Measurements from ENCODE around the gene GSK3A.

The GSK3A gene

DNA sequence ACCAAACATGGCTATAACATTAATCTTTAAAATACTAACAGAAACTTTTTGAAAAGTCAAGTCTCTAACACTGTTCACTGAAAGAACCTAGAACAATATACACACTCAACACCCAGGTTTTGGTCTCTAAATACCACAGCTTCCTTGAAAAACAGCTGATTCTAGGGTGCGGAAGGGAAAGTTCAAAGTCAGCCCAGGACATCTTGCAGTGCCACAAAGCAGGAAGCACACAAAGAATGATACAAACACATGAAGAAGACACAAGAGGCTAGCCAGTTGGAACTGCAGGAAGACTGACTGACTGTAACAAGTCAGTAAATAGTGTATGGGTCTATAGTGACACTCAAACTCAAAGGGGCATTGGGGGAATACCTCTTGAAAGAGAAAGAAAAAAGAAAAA is 29.5 kb downstream of the GSK3A start:
- DNase-seq (ENCODE audit: extremely low read depth, low read depth): no peak
- TF ChIP-seq, protein P1, sequence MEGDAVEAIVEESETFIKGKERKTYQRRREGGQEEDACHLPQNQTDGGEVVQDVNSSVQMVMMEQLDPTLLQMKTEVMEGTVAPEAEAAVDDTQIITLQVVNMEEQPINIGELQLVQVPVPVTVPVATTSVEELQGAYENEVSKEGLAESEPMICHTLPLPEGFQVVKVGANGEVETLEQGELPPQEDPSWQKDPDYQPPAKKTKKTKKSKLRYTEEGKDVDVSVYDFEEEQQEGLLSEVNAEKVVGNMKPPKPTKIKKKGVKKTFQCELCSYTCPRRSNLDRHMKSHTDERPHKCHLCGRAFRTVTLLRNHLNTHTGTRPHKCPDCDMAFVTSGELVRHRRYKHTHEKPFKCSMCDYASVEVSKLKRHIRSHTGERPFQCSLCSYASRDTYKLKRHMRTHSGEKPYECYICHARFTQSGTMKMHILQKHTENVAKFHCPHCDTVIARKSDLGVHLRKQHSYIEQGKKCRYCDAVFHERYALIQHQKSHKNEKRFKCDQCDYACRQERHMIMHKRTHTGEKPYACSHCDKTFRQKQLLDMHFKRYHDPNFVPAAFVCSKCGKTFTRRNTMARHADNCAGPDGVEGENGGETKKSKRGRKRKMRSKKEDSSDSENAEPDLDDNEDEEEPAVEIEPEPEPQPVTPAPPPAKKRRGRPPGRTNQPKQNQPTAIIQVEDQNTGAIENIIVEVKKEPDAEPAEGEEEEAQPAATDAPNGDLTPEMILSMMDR (IDR thresholded peaks at IDR 0.05; ENCODE audit: low read depth, low read length): no peak

DNA sequence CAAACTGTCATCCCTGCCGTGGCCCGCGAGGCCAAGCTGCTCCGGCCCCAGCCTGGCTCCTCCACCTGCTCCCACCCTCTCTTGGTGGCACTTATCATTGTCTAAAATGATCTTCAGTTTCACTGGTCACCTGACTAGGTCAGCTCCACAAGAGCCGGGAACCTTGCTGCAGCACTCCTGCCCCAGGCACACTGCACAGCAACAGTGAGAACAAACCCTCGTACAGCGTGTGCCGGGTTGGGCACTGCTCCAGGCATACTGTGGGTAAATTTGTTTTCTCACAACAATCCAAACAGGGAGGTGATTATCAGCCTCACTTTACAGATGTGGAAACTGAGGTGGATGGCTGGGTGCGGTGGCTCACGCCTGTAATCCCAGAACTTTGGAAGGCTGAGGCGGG is 33.8 kb downstream of the GSK3A start:
- DNase-seq (ENCODE audit: extremely low read depth, low read depth): no peak

DNA sequence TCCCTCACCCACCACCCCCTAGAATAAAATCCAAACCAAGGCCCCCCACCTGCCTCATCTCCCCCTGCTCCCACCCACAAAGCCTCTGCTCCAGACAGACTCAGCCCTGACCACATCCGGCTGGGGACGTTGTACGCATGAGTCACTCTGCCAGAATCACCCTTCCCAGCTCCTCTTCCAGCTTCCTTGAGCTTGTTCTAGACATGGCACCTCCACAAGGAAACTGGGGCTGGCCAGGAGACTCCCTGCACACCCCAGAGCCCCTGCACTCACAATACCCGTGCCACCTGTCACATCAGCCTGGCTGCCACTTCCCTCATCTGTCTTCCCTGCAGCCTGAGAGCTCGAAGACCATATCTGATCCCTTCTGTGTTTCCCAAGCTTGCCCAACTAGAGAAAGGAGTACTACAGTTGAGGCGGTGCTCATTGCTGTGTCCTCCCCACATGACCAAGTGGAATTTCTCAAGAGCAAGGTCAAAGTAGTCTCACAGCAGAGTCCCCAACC is 34.6 kb downstream of the GSK3A start:
- no peak for DNase-seq (ENCODE audit: extremely low read depth, low read depth)

More for the DNA sequence above, 33.8 kb downstream of the GSK3A start:
- TF ChIP-seq, protein P1 (IDR thresholded peaks at IDR 0.05; ENCODE audit: low read depth, low read length): no peak

DNA sequence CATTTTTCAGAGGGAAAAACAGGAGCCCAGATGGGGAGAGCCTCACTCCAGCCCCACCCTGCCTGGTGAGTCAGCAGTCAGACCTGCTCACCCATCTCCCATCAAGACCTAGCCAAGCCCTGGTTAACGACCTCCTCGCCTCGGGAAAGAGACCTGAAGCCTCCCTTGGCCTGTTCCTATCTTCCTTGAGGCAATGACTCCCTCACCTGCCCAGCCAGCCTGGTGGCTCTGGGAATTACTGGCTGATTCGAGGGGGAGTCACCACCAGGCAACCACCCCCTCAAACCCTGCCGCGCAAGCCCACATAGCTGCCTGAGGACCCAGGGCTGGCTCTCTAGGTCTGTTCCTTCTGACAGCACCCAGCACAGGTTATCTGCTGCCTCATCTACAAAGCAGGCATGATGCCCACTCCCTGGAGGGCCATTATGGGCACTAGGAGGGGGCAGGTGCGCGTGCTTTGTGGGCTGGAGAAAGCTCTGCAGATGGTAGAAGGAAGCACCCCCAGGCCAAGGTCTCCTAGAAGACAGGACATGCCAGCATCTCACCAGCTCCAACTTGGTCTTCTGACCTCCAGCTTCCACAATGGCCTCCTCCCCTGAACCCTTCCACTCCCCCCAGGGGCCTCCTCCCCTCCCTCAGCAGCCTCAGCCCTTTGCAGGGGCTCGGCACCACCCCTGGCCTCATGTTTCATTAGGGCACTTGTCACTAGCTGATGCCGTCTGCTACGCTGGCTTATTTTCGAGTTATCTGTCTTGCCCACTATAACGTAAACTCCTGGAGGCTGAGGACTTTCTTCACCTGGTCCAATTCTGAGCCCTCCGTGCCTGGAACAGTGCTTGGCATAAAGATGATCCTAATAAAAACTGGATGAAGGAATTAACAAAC is 35.3 kb downstream of the GSK3A start:
- no peak for DNase-seq (ENCODE audit: extremely low read depth, low read depth)
- TF ChIP-seq, protein P1 (IDR thresholded peaks at IDR 0.05; ENCODE audit: low read depth, low read length): no peak

More for the DNA sequence above, 34.6 kb downstream of the GSK3A start:
- TF ChIP-seq, protein P1 (IDR thresholded peaks at IDR 0.05; ENCODE audit: low read depth, low read length): no peak

DNA sequence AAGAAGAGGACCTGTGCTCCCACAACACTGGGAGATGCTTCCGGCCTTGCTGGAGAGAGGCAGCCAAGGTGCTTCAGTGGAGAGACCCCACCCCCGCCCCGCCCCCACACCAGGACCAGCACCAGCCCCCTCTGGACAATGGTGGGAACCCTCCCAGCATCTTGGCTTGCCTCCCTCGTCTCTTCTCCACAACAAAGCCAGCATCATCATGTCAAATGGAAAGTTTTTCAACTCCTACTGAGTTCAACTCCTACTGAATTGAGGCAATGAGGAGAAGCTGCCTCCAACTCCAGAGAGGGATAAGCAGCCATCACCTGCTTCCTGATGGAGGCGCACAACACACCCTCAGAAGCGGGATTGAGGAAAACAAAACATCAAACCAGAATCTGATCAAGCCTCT is 37.7 kb downstream of the GSK3A start:
- no peak for DNase-seq (ENCODE audit: extremely low read depth, low read depth)
- TF ChIP-seq, protein P1 (IDR thresholded peaks at IDR 0.05; ENCODE audit: low read depth, low read length): no peak

GRCh38 chr19:42203700-42204099 is 38.7 kb downstream of the GSK3A start:
- TF ChIP-seq, protein P1 (IDR thresholded peaks at IDR 0.05; ENCODE audit: low read depth, low read length): no peak
- no peak for DNase-seq (ENCODE audit: extremely low read depth, low read depth)

DNA sequence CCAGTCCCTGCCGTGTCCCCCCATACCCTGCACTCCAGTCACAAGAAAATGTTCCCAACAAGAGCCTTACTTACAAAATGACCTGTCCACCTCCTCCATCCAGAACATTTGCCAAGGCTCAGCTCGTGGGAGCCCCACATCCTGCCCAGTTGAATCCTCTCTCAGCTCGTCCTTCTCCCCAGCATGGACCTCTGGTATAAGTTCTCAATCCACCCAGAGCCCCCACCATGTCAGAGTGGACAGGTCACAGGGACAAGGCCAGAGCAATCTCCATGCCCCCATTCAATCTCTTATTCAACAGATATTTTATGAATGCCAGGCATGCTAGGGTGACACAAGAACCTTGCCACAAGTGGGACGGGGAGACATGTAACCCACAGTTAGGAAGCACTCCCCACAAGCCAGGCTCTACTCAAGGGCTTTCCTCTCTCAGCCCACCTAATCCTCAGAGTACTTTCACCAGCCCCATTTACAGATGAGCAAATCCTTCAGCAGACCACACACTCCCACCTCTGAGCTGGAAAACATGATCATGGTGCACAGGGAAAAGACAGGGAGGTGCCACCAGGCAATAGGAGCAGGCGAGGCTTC is 40.0 kb downstream of the GSK3A start:
- no peak for DNase-seq (ENCODE audit: extremely low read depth, low read depth)
- TF ChIP-seq, protein P1 (IDR thresholded peaks at IDR 0.05; ENCODE audit: low read depth, low read length): no peak

Data from AG09319 (cell line).